ENCODE results near the gene ZNF423.

ZNF423 gene

DNA sequence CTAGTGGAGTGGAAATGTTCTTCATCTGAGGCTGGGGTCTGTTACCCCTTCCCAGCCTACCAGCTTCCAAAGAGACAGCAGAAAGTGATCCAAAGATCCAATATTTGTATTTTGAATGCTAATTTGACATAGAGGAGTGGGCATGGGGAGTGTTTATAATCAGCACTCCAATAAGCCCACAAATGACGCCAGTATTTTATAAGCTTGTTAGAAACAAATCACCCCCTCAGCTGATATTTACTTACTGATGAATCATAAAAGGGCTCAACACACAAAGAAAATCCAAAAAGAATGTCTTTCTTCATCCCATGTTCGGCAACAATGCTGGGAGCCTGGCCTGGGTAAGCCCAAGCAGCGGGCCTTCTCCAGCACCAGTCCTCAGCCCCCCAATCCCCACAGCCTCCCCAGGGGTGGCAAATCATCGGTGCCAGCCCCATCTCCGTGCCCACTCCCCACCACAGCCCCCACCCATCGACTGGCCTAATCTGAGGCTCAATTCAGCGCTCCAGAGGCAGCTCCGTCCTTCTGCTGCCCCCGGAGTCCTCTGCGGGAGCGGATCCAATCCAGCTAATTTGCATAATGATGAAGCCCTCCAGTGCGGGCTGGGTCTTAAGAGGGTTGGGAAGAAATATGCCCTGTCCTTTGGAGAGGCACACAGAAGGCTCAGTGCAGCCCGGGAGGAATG, 312.8 kb downstream of the ZNF423 start:
- DNase-seq: peak; percentile 82

DNA sequence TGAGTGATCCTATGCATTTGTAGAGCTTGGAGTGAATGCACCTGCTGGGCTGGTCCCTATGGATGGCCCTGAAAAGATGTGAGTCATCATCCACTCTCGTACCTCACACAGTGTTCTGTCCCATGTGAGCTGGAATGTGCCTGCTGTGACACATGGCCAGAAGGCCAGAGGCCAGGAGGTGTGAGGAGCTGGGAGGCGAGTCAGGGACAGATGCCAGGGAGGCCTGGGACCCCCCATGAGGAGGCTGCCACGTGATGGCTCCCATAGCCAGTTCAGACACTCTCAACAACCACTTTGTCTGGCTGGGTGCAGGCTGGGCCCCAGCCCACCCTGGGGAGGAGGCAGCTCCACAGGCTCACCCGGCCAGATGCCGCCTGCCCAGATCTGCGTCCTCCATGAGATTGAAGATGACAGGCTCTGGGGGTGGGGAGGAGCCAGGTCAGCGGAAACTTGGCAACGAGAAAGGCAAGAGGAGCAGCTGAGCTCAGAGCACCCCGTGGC, 313.5 kb downstream of the ZNF423 start:
- peak; percentile 91 for DNase-seq

DNA sequence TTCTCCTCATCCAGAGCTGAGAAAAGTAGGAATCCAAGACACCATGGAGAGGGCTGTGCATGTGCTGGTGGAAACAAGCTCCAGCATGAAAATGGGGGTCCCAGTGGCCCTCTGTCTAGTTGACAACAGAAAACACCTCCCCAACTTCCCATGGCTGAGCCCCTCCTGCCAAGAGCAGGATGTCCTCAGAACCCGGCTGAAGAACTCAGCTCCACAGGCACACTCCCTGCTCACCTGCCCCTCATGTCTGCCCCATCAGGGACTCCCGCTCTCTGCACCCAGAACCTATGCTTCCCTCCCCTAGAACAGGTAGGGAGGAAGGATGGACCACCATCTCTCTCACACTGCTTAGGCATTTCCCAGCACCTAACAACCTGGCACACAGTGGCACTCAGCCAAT, 315.1 kb downstream of the ZNF423 start:
- DNase-seq: no peak

DNA sequence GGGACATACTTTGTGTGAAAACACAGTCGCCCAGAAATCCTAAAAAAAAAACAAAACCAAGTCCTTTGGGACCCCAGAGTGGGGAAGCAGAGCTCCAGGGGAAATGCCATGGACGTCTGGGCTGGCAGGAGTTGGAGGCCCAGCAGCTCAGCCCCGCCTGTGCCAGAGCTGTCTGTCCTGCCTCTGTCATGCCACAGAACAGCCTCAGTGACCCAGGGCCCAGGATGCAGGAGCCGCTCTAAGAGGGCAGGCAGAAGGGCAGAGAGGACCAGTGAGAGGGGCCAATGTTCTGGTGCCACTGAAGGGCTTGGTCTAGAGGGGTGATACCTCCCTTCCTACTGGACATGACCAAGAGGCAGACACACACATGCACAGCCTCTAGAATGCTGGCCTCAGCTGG, 316.2 kb downstream of the ZNF423 start:
- DNase-seq: no peak

DNA sequence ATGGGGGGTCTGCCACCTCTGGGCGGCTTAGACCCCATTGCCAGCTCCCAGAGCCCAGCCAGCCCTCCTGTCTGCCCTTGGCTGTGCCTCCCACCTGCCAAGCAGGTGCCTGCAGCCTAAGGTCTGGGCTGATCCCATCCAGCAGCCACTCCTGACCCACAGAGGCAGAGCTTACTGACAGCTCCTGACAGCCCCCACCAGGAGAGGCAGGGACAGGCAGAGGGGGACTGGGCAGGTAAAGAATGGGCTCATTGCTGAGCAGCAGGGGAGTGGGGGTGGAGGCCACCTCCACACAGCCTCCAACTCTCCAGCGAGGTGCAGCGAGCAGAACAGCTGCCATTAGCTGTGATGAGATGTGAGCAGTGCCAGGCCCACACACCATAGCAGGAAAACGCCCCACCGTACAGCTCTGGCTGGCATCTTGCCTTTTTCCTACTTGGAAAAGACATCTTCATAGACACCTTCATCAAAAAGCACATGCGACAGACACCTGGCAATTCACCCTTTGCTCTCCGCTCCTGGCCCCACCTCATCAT, 317.9 kb downstream of the ZNF423 start:
- DNase-seq: no peak

DNA sequence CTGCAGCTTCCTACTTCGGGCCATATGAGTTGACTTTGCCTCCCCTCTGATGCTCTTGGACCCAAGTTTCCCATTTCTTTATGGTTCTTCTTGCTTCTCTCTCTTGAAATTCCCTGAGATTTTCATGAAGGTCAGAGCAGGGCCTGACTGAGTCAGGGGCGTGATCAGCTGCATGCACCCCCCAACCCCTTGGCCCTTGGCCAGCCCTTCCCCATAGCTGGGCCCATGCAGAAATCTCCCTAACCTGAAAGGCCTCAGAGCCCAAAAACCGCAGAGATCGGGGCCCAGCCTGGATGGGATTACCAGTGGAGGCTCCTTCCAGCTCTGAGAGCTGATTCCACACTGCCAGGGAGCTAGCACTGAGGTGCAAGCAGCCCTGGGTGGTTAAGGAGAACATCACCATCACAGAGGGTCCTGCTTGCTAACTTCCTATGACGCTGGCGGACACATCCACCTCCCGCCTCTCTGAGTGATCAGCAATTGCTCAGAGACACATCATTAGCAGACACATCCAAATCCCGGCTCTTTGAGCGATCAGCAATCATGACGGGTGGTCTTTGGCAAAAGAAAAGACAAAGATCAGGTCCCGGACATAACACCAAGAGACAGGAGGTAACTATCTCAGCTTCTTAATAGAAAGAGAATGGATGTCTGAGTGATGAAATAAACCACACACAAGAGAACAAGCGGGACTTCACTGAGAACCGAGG, 320.9 kb downstream of the ZNF423 start:
- DNase-seq: no peak

DNA sequence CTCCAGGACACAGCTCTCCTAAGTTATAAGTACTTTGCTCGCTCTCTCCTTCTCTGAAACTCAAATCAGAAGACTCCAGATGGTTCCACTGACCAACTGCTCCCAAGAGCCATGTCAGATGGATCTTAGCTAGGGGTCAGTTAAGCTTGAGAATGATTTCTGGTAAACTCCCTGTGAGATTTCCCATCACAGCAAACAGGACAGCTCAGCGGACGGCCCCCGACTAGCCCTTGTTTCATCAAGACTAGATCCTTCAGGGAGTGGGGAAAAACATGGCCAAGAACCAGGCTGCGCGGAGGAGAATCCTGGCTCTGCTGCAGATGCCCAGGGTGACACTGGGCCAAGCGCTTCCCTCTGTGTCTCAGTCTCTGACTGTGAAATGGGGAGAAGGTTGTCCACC, 322.5 kb downstream of the ZNF423 start:
- DNase-seq: no peak

DNA sequence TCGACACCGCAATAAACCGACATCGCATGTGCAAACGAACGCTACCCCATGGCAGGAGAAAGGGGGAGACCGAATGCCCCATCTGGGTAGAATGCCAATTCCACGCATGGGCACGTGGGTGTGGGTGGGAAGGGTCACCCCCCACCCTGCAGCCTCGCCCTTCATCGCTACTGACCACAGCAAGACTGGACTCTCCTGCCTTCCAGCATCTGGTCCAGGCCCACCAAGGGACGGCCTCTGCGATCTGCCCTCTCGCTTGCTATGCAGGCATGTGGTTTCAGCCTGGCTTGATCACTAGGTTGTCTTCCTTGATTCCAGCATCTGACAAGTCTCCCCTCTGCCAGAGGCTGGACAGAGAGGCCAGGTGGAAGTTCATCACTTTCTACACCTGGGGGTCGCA, 323.0 kb downstream of the ZNF423 start:
- DNase-seq: no peak

DNA sequence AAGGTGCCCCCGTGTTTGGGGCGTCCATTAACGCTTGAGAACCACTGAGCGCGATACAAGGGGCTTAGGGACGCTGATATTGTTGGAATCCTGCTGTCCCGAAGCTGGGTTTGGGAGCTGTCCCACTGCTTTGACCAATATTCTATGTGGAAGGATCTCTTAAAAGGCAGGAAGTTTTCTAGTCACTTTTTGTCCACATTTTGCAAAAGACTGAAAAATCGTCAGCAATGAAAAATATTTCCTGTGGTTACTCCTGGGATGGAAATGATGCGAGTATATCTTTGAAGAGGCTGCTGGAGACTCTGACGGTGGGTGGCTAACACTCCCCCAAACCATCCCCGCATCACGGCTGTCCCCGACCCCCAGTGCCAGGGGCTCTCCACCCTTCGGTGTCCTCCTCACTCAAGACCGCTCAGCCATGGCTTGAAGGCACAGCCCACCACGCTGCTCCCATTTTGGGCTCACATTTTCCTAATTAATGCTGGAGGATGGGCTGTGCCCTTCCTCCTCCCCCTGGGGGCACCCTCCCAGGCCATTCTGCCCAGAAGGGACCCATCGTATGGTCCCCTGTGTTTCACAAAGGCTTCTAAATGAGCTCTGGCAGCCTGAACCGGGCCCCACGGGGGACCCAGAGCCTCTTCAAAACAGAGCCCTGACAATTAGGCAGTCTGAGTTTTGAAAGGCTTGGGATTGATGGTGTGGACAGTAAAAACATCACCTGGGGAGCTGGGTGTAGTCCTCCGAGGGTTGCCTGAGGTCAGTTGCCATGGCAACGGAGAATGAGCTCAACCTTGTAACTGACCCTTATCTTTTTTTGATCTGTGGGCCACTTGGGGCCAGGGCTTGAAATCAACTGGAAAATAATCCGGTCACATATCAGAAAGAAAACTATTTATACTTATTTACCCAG, 323.7 kb downstream of the ZNF423 start:
- no peak for DNase-seq

DNA sequence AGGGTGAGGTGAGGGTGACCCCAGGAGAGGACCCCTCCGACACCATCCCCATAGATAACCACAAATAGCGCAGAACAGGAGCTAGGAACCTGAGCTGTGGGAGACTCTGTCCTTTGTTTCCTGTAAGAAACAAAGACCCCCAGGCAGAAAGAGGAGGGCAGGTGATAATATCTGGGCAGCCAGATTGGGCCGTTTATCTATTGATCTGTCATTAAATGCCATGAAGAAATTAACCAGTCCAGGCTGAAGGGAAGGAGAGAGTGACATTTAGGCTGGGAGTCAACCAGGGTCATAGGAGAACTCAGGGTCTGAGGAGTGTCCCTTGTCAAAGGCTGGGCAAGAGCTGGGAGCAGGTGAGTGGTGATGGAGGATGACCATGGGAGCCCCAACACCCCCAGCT, 324.5 kb downstream of the ZNF423 start:
- DNase-seq: no peak

DNA sequence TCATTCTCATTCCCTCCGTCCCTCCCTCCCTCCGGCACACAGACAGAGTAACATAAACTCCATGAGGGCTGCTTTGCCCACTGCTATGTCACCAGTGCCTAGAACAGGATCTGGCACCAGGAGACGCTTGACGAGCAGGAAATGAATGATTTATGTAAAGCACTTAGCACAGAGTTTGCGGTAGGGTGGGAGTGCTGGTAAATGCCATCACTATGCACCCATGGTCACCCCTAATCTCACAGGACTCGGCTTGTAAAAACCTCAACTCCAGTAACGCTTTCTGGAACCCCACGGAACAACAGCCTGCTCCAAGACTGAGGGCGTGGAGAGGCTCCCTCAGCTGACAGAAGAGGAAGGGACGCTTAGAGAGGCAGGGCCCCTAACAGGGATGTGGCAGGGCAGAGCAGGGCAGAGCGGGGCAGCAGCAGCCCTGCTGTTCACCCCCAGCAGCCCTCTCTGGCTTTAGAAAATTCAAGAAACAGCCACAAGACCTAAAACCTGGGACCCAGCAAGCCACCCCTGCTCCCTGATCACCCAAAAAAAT, 325.4 kb downstream of the ZNF423 start:
- no peak for DNase-seq

DNA sequence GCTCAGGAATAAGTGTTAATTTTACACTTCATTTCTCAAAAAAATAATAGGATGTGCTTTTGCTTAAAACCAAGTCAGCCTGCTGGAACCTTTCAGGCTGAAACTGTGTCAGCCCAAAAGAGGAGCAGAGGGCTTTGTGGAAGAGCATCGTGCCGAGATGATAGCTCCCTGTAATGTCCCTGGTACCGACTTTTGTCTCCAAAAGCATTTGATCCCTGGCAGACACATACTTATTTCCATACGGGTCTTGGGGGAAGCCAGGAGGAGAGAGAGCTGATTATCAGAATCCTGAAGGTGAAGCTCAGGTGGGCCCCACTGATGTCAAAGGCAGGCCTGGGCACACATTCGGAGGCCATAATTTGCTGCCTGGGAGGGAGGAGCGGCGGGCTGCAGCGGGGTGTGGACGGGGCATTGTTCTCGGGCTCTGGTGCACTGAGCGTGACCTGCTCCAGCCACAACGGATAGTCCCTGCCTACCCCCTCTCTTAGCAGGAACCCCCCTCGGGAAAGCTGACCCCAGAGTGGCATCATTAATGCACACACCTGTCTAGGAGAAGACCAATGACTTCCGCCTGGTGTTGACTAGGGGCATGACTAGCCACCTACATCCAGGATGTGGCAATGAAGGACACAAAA, 326.4 kb downstream of the ZNF423 start:
- DNase-seq: no peak

DNA sequence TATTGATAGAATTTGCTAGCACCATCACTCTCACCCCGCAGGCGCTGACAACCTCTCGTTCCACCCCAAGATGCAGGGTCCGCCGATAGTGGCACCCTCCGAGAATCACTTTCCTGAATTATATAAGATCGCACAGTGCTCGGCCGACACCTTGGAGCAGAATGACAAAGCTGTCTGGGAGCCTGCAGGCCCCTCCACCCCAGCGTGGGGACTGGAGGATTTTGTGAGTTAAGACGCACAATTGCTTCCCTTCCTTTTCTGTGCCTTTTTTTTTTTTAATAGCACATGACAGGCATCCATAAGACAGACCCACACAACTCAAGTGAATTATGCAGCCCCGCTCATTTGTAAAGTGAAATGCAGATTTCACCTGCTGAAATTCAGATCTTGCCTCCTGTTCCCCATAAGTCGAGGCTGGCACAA, 327.0 kb downstream of the ZNF423 start:
- DNase-seq: no peak

DNA sequence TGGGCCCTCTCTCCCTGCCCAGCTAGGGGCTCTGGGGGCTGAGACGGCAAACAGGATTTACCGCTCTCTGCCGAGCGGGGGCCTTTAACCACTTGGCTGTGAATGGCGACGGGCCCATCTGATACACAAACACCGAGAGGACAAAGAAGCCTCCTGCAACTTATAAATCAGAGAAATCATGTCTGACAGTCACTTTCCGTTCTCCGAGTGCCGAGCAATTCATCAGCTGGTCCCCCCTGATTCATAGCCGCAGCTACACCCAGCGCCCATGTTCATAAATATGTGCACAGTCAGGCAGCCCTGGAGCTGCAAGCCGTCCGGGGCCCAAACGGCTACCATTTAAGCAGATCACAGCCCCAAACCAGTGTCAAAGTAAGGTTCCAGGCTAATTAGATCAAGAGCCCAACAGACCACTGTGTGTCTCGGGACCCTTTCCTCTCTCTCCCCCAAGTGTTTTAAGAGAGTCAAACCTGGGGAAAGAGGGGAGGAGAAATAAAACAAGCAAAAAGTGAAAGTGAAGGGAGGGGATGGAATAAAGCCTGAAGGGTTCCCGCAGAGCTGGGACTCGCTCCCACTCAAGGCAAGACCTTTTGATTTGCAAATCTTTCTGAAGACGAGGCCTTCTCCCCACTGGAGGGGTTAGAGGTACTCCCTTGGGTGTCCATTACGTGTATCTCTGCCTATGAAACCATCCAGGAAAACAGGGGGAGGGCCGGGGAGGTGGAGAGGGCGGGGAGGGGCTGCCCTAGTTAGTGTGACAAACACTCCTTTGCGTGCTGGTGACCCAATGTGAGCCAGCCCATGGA, 327.6 kb downstream of the ZNF423 start:
- DNase-seq: no peak

DNA sequence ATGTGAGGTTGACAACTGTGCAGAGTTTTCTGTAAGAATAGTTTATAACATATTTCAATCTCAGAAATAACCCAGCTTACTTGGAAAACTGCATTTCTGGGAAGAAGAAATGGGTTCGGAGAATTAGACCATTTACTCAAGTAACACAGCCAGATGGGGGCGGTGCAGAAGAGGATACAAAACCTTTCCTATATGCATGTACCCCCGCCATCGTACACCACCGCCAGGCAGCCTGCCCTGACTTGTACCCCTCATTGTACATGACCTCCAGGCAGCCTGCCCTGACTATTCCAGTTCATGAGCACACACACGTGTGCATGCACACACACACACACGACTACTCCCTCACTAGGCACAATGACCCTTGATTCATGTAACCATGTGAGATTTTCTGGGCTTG, 328.3 kb downstream of the ZNF423 start:
- no peak for DNase-seq

DNA sequence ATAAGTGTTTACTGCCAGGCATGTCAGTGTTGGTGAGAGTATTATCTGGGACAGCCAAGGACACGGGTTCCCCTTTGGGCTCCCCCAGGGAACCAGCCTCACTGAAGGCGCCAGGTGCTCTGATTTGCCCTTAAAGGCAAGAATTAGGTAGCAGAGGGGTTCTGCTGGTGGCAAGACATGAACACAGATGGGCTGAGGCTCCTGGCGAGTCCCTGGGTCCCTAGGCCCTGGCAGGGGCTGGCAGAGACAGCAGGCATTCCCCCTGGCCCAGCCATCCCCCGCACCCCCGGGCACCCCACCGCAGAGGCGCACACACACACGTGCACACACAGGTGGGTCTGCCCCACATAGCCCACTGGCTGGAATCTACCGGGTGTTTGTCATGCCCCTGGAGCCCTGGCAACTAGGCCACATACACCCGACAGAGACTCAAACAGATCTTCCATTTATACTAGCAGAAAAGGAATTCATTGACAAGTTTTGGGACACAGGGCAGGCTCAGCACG, 329.0 kb downstream of the ZNF423 start:
- no peak for DNase-seq

DNA sequence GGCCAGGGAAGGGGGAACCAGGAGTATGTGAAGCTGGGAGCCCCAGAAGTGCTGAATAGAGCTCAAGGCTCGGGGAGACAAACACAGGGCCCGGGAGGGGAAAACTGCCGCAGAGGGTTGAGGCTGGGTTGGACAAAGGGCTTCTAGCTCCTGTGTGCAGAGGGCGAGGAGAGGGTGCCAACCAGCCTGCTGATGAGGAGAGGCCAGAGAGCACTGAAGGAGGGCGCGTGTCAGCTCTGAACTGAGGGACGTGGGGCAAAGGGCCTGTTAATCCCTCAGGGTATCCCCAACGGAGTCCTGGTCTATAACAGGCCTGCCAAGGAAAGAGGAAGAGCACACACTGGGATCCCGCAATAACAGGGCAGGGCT, 331.0 kb downstream of the ZNF423 start:
- DNase-seq: no peak

DNA sequence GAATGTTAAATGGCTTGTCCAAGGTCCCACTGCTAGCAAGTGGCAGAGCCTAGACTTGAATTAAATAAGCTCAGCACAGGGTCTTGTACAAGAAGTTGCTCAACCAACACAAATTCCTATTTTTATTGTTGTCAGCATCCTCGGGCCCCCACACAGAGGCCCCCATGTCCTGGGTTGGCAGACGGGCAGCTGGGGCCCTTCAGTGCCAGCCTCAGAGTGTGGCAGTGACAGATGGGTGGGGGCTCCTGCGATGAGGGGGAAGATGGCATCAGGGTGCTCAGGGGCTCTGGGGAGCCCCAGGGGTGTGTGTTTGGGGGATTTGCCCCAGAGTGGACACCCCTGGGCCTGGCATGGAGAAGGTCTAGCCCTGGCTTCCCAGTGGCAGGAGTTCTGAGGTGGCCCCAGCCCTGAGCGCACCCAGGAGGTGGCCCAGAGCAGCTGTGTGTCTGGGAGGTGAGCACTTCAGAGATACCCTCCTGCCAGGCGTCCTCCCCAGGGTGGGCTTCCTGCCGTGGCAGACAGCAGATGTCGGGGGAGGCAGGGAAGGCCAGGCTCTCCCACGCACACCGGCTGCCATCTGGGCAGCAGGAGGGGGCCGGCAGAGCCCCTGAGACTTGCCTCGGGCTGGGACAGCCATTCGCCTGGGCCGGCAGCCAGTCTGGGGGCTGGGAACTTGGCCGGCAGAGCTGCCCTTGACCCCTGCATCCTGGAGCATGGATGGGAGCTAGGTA, 331.5 kb downstream of the ZNF423 start:
- DNase-seq: peak; percentile 91

DNA sequence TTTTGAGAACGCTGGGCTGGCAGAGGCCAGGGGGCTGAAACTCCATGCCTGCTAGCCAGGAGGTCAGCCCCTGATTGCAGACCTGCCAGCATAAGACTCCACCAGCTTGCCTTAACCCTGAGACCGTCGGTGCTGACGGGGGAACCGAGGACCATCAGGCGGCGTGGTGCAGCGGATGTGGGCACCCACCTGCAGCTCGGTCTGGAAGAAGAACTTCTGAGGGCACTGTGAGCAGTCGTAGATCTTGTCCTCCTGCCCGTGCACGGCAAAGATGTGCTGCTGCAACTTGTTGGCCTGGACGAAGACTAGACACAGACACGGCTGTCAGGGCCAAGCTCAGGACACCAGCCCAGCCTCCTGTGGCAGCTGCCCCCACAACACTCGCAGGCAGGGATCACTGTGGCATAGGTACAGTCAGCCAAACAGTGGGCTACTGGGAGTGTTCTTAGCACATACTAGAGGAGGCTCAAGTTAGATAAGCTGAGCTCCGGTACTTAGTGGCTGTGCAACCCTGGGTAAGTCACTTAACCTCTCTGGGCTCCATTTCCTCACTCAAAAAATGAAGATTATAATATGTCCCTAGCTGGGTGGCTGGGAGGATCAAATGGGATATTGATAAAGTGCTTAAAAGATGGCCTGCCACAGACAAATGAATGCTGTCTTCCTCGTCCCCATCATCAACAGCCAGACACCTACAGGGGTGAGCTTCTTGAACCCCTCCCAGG, 332.3 kb downstream of the ZNF423 start:
- no peak for DNase-seq

DNA sequence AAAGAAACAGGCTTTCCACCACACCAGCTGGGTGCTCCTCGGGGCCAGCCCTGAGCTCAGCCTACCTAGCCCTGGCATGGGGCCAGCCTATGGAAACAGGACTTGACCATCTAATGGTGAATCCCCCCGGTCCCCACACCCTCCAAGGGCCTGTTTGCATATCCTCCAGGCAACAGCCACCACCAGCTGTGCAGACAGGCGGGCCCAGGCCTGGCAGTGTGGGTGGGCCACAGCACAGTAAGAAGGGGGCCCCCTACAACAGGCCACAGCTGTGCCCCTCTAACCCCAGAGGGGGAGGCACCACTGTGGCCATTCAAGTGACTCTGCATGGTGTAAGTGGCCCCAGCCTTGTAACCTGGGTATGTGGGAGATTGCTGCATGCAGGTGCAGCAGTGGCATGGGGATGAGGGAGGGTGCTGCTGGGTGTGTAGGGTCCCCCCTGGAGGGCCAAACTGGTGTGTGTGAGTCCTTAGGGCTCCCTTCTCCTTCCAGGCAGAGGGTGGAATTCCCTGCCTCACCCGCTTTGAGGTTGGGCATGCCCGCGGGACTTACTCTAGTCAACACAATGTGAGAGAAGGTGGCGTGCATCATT, 334.1 kb downstream of the ZNF423 start:
- peak; percentile 42 for DNase-seq
